Activated CD8-positive, alpha-beta memory T cell treated with anti-CD3 and anti-CD28 coated beads for 36 hours (primary cell): Measurements from ENCODE around the gene C3orf70. TPM values are rescaled to one million over a fixed set of nuclear protein-coding genes. Genes with fewer than 3 reads are reported as not detected.

Experiments used
- CTCF ChIA-PET: fragments of 350-600 bp; sonication (Branson Sonifier 250); formaldehyde crosslinking; loops from one replicate; lab custom pipeline; 2021; ENCODE audit warnings: antibody characterized with exemption; lab: Charles Lee
- POLR2A ChIA-PET: fragments of 350-600 bp; sonication (Branson Sonifier 250); formaldehyde crosslinking; loops from one replicate; lab custom pipeline; 2021; ENCODE audit warnings: antibody characterized with exemption; lab: Charles Lee
- total RNA-seq, 2 experiments: library from RNA; stranded (reverse); gene quantifications; one replicate each; pipeline ENCODE4 v1.2.3, GENCODE V29; 2021

The C3orf70 gene
- total RNA-seq, 2 experiments from 2014 or later, result 0.06 TPM; not detected in 1

DNA sequence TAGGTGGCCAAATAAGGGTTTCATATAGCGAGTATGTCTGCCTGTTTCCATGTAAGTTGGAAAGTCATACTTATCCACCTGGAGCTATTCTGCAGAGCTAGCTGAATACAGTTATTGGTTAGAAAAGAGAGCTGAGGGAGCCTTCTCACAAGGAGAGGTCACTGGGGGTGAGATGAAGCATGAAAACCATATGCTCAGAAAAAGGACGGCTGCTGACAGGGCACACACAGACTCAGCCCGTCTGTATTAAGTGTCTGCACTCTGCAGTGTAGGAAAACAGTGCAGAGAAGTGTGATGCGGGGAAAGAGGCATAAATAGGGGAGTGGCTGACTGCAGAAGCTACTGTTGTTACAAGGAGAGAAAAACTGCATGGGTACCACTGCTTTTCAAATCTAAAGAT lies 58.2 kb downstream of the C3orf70 start:
- POLR2A ChIA-PET, result no interaction called here
- CTCF ChIA-PET, result no interaction called here

DNA sequence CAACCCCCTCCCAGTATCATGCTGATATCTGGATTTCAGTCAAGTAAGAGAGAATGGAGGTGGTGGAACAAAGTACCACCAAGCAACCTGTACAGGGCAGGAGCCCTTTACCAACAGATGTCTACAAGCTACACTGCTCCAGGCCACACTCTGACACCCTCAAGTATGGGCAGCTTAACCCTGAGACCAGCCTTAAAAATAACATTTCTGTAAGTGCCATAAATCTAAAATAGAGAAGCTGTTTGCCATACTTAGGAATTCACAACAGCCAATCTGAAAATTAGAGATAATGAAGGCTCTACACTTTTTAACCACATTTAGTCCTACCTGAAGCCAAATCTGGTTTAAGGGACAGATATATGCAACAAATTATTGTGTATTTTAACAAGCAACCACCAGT lies 59.7 kb downstream of the C3orf70 start:
- CTCF ChIA-PET, result no interaction called here
- POLR2A ChIA-PET, result no interaction called here

- ChIA-PET CTCF (no interaction called here), POLR2A (no interaction called here)
These were observed 62.0 kb downstream of the C3orf70 start for GRCh38 chr3:185090811-185091210.

- CTCF ChIA-PET, result no interaction called here
- POLR2A ChIA-PET, result no interaction called here
These were observed 63.1 kb downstream of the C3orf70 start for GRCh38 chr3:185089751-185090150.

DNA sequence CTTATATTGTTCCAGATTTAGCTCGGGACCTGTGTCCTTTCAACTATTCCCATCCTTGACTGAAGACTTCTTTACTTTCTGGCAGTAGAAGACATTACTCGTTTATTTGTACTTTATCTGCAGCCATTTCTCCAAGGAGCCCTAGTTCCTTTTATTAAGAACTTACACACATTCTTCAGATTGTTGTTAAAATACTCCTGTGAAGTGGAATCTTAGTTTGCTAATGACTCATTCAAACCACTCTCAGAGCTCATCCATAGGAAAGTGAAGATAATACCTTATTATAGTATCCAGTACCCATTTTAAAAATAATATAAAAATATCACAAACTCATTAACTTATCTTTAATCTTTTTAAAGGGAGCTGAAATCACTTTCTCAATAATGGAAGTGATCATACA lies 63.5 kb downstream of the C3orf70 start:
- CTCF ChIA-PET, result no interaction called here
- POLR2A ChIA-PET, result no interaction called here

DNA sequence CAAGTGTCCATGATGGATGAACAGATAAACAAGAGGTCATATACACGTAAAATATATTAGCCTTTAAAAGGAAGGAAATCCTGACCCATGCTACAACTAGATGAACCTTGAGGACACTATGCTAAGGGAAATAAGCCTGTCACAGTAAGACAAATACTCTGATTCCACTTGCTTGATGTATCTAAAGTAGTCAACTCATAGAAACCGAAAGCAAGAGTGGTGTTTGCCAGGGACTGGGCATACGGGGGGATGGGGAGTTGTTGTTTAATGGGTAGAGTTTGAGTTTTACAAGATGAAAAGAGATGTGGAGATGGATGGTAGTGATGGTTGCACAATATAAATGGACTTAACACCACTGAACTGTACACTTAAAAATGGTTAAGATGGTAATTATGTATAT lies 65.4 kb downstream of the C3orf70 start:
- POLR2A ChIA-PET, result no interaction called here
- CTCF ChIA-PET, result no interaction called here

DNA sequence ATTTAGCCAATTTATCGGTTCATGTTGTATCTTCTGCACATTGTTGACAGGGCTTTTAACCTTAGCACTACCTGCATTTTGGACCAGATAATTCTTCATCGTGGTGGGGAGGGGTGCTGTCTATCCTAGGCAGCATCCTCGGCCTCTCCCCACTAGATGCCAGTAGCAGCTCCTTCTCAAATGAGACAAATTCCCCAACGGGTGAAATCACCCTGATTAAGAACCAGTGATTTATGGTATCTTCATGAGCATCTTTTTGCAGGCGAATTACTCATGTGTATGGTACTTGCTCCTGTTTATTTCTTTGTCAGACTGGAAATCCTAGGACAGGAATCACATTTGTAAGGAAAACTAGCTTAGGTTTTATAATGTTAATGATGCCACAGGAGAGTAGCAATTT lies 68.0 kb downstream of the C3orf70 start:
- CTCF ChIA-PET, result no interaction called here
- POLR2A ChIA-PET, result no interaction called here

DNA sequence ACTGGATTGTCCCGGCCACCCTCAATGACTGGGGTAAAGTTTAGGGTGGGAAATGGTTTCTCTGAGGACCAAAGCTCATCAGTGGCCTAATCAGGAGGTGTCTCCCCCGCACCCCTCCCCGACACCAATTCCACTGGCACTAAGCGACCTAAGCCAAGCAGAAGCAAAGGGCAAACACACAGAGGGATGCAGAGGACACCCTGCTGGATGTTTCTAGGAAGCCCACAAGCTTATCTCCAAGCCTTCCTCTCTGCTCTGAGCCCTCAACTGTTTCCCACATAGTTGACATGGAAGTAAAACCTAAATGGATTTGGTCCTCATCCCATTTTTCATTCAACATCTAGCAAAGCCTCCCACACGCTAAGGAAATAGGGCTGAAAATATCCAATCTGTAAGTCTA lies 68.5 kb downstream of the C3orf70 start:
- POLR2A ChIA-PET, result no interaction called here
- CTCF ChIA-PET, result no interaction called here

GRCh38 chr3:185082829-185083228 lies 70.0 kb downstream of the C3orf70 start:
- CTCF ChIA-PET, result no interaction called here
- POLR2A ChIA-PET, result no interaction called here

DNA sequence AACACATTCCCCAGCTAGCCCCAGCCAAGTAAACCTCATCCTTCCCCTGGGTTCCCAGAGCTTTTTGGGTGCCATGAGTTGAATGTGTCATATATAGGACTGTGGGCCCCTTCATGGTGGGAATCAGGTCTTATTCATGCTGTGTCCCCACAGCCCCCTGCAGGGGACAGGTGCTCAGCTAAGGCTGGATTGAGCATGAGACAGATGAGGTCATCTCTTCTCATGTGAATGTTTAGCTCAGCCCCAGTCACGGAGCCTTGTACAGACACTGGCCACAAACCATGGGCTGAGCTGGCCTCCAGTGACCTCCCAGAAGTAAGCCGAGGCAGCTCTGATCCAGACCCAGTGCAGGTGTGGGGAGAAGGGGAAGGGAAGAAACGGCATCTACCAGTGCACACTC lies 70.7 kb downstream of the C3orf70 start:
- ChIA-PET CTCF (no interaction called here), POLR2A (no interaction called here)

DNA sequence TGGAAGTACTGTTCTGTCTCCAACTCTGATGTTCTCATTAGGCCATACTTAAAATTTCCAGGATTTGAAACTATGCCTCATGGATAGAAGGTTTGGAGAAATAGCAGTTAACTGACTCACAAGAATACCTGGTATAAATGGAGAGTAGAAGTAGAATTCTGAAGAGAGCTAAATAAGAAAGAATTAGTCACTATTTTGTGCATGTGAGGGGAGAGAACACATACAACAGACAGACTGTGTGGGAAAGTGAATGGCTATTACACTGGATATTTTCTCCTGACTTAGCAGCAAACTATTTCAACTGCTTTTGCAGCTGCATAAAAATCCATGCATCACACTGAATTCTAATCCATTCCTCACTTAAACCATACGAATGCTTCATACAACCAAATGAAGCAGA lies 71.3 kb downstream of the C3orf70 start:
- POLR2A ChIA-PET, result no interaction called here
- CTCF ChIA-PET, result no interaction called here

DNA sequence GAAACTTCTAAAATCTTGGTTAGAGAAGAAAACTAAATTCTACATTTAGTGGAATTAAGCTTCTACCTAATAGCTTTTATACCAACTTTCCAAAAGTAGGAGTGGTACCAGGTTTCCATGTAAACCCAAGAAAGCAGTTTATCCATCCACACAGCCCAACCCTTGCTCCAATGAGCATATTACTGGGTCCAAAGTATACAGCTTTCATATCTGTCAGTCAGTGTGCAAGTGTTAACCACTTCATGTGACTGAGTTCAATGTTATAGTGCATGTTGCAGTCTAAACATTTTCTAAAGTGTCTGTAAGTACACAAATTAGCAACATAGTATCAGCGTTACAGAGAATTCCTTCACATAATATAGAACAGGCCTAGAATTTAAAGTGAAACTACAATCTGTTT lies 73.2 kb downstream of the C3orf70 start:
- ChIA-PET CTCF (no interaction called here), POLR2A (no interaction called here)

DNA sequence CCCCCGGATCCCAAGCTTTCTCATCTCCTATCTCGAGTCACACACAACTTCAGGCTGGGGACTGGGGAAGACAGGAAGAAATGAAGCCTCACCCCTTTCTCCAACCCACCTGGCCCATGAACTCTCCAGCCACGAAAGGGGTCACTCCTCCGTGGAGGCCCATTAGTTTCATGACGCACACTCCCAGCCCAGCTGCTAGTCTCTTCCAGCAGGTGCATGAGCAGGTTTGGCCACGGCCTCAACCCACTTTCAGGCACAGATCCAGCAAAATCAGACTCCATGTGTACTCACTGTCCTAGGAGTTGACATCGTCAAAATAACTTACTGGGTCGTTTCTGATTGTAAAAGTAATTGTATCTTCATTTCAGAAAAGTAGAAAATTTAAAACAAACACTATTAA lies 76.6 kb downstream of the C3orf70 start:
- CTCF ChIA-PET, result no interaction called here
- POLR2A ChIA-PET, result no interaction called here

DNA sequence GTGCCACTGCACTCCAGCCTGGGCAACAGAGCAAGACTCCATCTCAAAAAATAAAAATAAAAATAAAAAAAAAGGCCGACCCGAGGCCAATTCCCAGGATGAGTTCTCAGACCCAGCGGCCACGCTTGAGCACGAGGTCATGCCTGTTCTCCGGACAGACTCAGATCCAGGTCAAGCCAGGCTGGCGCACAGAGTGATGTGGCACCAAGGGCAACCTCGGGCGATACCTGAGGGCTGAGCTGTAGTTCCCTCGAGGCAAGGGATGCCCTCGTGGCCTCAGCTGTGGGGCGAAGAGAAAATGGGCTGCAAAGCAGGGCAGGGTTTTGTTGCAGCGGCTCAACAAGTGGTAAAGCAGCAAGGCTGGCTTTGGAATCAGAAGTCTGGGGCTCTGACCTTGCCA lies 77.3 kb downstream of the C3orf70 start:
- POLR2A ChIA-PET, result no interaction called here
- CTCF ChIA-PET, result no interaction called here

DNA sequence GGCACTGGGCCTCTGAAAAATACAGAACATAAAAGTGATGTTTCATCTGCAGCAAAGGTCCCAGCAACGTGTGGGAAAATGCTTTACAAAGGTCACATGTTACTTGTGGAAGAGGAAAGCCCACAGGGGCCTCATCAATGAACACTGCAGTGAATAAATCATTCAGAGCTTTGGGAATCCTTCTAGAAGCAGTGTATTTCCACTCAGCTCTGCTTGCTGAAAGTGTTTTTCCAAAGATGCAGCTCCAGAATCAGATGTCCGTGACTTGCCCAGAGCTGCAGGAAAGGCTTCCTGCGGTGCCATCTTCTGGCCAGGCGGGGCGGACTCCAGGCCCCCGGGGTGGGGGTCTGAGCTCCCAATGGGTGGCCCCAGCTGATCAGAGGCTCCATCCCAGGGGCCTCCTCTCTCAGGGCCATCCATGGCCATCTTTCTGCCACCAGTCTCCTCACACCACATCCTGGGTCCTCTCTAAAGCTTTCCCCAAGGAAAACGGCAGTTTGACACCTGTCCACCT lies 81.5 kb downstream of the C3orf70 start:
- POLR2A ChIA-PET, result no interaction called here
- CTCF ChIA-PET, result no interaction called here

- CTCF ChIA-PET, result no interaction called here
These were observed 82.2 kb downstream of the C3orf70 start for GRCh38 chr3:185070491-185071286.

GRCh38 chr3:185069037-185070030 lies 83.5 kb downstream of the C3orf70 start:
- CTCF ChIA-PET, result interaction anchor here (0.5 kb wide), 1 partner anchor 373 kb away, joined by 3 read pairs; no protein-coding TSS in a partner anchor
- POLR2A ChIA-PET, result no interaction called here

More at GRCh38 chr3:185070491-185071286, 82.2 kb downstream of the C3orf70 start:
- POLR2A ChIA-PET, result no interaction called here

GRCh38 chr3:185067173-185067572 lies 85.7 kb downstream of the C3orf70 start:
- ChIA-PET CTCF (no interaction called here), POLR2A (no interaction called here)

- ChIA-PET CTCF (no interaction called here), POLR2A (no interaction called here)
These were observed 86.6 kb downstream of the C3orf70 start for GRCh38 chr3:185066251-185066650.

GRCh38 chr3:185065059-185065458 lies 87.8 kb downstream of the C3orf70 start:
- CTCF ChIA-PET, result no interaction called here

More at GRCh38 chr3:185065059-185065458, 87.8 kb downstream of the C3orf70 start:
- POLR2A ChIA-PET, result no interaction called here
